ENCODE results near the gene CR2.
"Not testable (repeated sequence)": the region's sequence is repeated elsewhere in the genome, so short reads cannot be mapped to it uniquely, and the experiment has no call there.

DNA sequence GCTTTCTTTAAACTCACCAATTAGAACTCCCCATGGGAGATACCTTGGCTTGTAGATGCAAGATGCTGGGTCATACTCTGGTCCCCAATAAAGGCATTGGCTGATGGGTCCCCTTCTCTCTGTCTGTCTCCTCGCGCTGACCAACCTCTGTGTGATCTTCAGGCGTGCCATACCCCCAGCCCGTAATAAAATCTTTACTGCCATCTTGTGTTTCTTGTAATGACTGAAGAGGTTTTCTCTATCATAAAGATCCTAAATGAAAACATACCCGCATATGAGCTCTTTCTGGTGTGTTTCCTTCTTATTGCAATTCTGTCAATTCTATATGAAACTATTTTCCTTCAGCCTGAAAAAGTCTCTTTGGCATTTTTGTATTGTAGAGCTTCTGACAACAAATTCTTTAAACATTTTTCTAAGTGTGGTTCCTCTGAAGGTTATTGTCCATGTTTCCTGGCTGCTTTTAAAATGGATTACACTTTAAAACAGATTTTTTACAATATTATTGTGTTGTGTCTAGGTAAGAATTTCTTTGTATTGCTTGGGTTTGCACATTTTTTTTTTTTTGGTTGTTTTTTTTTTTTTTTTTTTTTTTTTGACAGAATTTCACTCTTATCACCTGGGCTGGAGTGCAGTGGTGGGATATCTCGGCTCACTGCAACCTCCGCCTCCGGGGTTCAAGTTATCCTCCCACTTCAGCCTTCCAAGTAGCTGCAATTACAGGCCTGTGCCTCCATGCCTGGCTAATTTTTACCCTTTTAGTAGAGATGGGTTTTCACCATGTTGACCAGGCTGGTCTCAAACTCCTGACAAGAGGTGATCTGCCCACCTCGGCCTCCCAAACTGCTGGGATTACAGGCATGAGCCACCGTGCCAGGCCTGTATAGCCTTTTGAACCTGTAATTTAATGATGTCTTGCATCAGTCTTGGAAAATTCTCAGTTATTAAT lies 66.5 kb downstream of the CR2 start:
- not testable (repeated sequence) for TF ChIP-seq POLR2A (IDR thresholded peaks at IDR 0.05)
- TF ChIP-seq, protein P1, sequence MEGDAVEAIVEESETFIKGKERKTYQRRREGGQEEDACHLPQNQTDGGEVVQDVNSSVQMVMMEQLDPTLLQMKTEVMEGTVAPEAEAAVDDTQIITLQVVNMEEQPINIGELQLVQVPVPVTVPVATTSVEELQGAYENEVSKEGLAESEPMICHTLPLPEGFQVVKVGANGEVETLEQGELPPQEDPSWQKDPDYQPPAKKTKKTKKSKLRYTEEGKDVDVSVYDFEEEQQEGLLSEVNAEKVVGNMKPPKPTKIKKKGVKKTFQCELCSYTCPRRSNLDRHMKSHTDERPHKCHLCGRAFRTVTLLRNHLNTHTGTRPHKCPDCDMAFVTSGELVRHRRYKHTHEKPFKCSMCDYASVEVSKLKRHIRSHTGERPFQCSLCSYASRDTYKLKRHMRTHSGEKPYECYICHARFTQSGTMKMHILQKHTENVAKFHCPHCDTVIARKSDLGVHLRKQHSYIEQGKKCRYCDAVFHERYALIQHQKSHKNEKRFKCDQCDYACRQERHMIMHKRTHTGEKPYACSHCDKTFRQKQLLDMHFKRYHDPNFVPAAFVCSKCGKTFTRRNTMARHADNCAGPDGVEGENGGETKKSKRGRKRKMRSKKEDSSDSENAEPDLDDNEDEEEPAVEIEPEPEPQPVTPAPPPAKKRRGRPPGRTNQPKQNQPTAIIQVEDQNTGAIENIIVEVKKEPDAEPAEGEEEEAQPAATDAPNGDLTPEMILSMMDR (IDR thresholded peaks at IDR 0.05): not testable (repeated sequence)
